OCI-LY3 (cell line): ENCODE measurements around the gene MAPKAP1.

Experiments
- EZH2phosphoT487 ChIP-seq: fragments of 200-600 bp; shearing (Covaris generic); IDR thresholded peaks from 2 replicates; pipeline ENCODE4 v1.6.1; 2018; ENCODE audit warnings: antibody characterized with exemption, mixed run types, low read depth
- TF ChIP-seq, protein P1 (sequence below): fragments of 200-600, 300-600 bp; sonication (generic); IDR thresholded peaks from 2 replicates; pipeline ENCODE4 v1.5.1; 2014; ENCODE audit warnings: antibody characterized with exemption, low read length, low read depth

DNA sequence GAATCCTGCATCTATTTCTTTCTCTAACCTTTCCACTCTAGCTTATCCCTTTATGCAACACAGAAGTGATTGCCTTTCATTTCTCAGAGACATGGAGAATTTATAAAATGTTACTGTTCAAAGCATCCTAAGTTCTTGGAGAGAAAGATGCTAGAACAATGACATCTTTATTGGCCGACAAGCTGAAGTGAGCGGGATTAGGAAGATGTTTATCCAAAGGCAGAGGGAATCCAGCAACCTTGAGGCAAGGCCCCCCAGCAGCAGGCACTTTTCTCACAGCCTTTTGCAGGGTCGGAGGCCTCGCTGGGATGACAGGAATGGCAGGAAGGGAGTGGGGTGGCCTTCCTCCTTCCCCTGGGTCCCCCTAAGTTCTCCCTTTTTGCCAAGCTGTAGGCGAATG, 240.6 kb downstream of the MAPKAP1 start:
- TF ChIP-seq, protein P1, sequence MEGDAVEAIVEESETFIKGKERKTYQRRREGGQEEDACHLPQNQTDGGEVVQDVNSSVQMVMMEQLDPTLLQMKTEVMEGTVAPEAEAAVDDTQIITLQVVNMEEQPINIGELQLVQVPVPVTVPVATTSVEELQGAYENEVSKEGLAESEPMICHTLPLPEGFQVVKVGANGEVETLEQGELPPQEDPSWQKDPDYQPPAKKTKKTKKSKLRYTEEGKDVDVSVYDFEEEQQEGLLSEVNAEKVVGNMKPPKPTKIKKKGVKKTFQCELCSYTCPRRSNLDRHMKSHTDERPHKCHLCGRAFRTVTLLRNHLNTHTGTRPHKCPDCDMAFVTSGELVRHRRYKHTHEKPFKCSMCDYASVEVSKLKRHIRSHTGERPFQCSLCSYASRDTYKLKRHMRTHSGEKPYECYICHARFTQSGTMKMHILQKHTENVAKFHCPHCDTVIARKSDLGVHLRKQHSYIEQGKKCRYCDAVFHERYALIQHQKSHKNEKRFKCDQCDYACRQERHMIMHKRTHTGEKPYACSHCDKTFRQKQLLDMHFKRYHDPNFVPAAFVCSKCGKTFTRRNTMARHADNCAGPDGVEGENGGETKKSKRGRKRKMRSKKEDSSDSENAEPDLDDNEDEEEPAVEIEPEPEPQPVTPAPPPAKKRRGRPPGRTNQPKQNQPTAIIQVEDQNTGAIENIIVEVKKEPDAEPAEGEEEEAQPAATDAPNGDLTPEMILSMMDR: no peak
- TF ChIP-seq EZH2phosphoT487: no peak
